ENCODE results near the gene CERS2.

Gene CERS2

GRCh38 chr1:150999051-150999674 is 24.5 kb upstream of the CERS2 start:
- DNase-seq (ENCODE audit: extremely low read depth in 1 of 2, low read depth in 1 of 2) = no peak

GRCh38 chr1:150997949-150998348 is 23.3 kb upstream of the CERS2 start:
- DNase-seq (ENCODE audit: extremely low read depth in 1 of 2, low read depth in 1 of 2) = no peak

- no peak for DNase-seq (ENCODE audit: extremely low read depth in 1 of 2, low read depth in 1 of 2)
Observed at GRCh38 chr1:150997126-150997872, 22.7 kb upstream of the CERS2 start.

GRCh38 chr1:150995896-150996295 is 21.3 kb upstream of the CERS2 start:
- DNase-seq (ENCODE audit: extremely low read depth in 1 of 2, low read depth in 1 of 2) = no peak

- DNase-seq (ENCODE audit: extremely low read depth in 1 of 2, low read depth in 1 of 2) = no peak
Observed at GRCh38 chr1:150995460-150995859, 20.8 kb upstream of the CERS2 start.

GRCh38 chr1:150994248-150994647 is 19.6 kb upstream of the CERS2 start:
- no peak for DNase-seq (ENCODE audit: extremely low read depth in 1 of 2, low read depth in 1 of 2)

GRCh38 chr1:150992626-150993025 is 18.0 kb upstream of the CERS2 start:
- no peak for DNase-seq (ENCODE audit: extremely low read depth in 1 of 2, low read depth in 1 of 2)

- DNase-seq (ENCODE audit: extremely low read depth in 1 of 2, low read depth in 1 of 2) = no peak
Observed at GRCh38 chr1:150987924-150988323, 13.3 kb upstream of the CERS2 start.

- no peak for DNase-seq (ENCODE audit: extremely low read depth in 1 of 2, low read depth in 1 of 2)
Observed at GRCh38 chr1:150985179-150985825, 10.7 kb upstream of the CERS2 start.

GRCh38 chr1:150981805-150982712 is 7.4 kb upstream of the CERS2 start, which contains the start of gene ANXA9:
Gene ANXA9 (plus strand): TSS chr1:150982292. CDS start chr1:150983106, 814 bp downstream.
- no peak for DNase-seq (ENCODE audit: extremely low read depth in 1 of 2, low read depth in 1 of 2)

- no peak for DNase-seq (ENCODE audit: extremely low read depth in 1 of 2, low read depth in 1 of 2)
Observed at GRCh38 chr1:150981177-150981804, 6.7 kb upstream of the CERS2 start.

- peak; percentile 75 to 76 for DNase-seq (ENCODE audit: extremely low read depth in 1 of 2, low read depth in 1 of 2)
Observed at GRCh38 chr1:150979092-150980056, 4.7 kb upstream of the CERS2 start.

GRCh38 chr1:150976879-150977694 is 2.5 kb upstream of the CERS2 start:
- DNase-seq (ENCODE audit: extremely low read depth in 1 of 2, low read depth in 1 of 2) = peak in 1 of 2 donors; percentile 49

GRCh38 chr1:150976401-150976821 is 1.8 kb upstream of the CERS2 start:
- no peak for DNase-seq (ENCODE audit: extremely low read depth in 1 of 2, low read depth in 1 of 2)

GRCh38 chr1:150973836-150974579 is 627 bp downstream of the CERS2 start:
- peak in 1 of 2 donors; percentile 17 for DNase-seq (ENCODE audit: extremely low read depth in 1 of 2, low read depth in 1 of 2)

- DNase-seq (ENCODE audit: extremely low read depth in 1 of 2, low read depth in 1 of 2) = no peak
Observed at GRCh38 chr1:150973258-150973835, 1.3 kb downstream of the CERS2 start.

GRCh38 chr1:150972417-150972940 is 2.2 kb downstream of the CERS2 start:
- DNase-seq (ENCODE audit: extremely low read depth in 1 of 2, low read depth in 1 of 2) = no peak

Data from activated CD8-positive, alpha-beta memory T cell treated with anti-CD3 and anti-CD28 coated beads for 1 hour (primary cell).